ENCODE results near the gene HOXC13.

Gene HOXC13

GRCh38 chr12:53966385-53967133 lies 27.9 kb downstream of the HOXC13 start:
- CTCF ChIA-PET: no interaction called here
- Mint-ChIP-seq H3K4me1 (peaks cover 22% of the 10 kb centered on the region), H3K27me3 (peaks cover 98% of the 10 kb centered on the region), H3K9me3 (no peaks in the 10 kb centered on the region), H3K36me3 (peaks cover 3% of the 10 kb centered on the region), H3K4me3 (no peak overlapping the region), H3K27ac (peak overlapping the region; percentile 42)
- DNase-seq: no peak

GRCh38 chr12:53967421-53967925 lies 28.8 kb downstream of the HOXC13 start:
- CTCF ChIA-PET: no interaction called here
- no peak for DNase-seq
- no peak overlapping the region for H3K27ac Mint-ChIP-seq
- no peak overlapping the region for H3K4me3 Mint-ChIP-seq
- peaks cover 22% of the 10 kb centered on the region for H3K4me1 Mint-ChIP-seq
- no peaks in the 10 kb centered on the region for H3K9me3 Mint-ChIP-seq
- peaks cover 100% of the 10 kb centered on the region for H3K27me3 Mint-ChIP-seq
- peaks cover 3% of the 10 kb centered on the region for H3K36me3 Mint-ChIP-seq

GRCh38 chr12:53968214-53969127 lies 29.8 kb downstream of the HOXC13 start:
- Mint-ChIP-seq H3K27ac (no peak overlapping the region), H3K4me1 (peaks cover 28% of the 10 kb centered on the region), H3K27me3 (peaks cover 100% of the 10 kb centered on the region), H3K4me3 (no peak overlapping the region), H3K9me3 (no peaks in the 10 kb centered on the region), H3K36me3 (peaks cover 7% of the 10 kb centered on the region)
- no peak for DNase-seq
- CTCF ChIA-PET: interaction anchor here (0.7 kb wide), 1 partner anchor 163 kb away, joined by 4 read pairs; no protein-coding TSS in a partner anchor

GRCh38 chr12:53969588-53970259 lies 31.1 kb downstream of the HOXC13 start:
- no peak overlapping the region for H3K4me3 Mint-ChIP-seq
- CTCF ChIA-PET: interaction anchor here (0.7 to 1.1 kb wide), 2 partner anchors 11 to 161 kb away, joined by 4 read pairs; no protein-coding TSS in a partner anchor
- no peak overlapping the region for H3K27ac Mint-ChIP-seq
- DNase-seq: no peak
- no peaks in the 10 kb centered on the region for H3K9me3 Mint-ChIP-seq
- peaks cover 100% of the 10 kb centered on the region for H3K27me3 Mint-ChIP-seq
- peaks cover 7% of the 10 kb centered on the region for H3K36me3 Mint-ChIP-seq
- H3K4me1 Mint-ChIP-seq: peaks cover 24% of the 10 kb centered on the region

GRCh38 chr12:53970451-53970850 lies 31.8 kb downstream of the HOXC13 start:
- peaks cover 26% of the 10 kb centered on the region for H3K4me1 Mint-ChIP-seq
- H3K4me3 Mint-ChIP-seq: no peak overlapping the region
- peaks cover 11% of the 10 kb centered on the region for H3K36me3 Mint-ChIP-seq

GRCh38 chr12:53971129-53971528 lies 32.5 kb downstream of the HOXC13 start:
- H3K4me3 Mint-ChIP-seq: no peak overlapping the region
- DNase-seq: no peak
- CTCF ChIA-PET: no interaction called here
- no peak overlapping the region for H3K27ac Mint-ChIP-seq
- peaks cover 2% of the 10 kb centered on the region for H3K9me3 Mint-ChIP-seq
- H3K27me3 Mint-ChIP-seq: peaks cover 100% of the 10 kb centered on the region
- peaks cover 11% of the 10 kb centered on the region for H3K36me3 Mint-ChIP-seq
- H3K4me1 Mint-ChIP-seq: peaks cover 25% of the 10 kb centered on the region

More at GRCh38 chr12:53970451-53970850, 31.8 kb downstream of the HOXC13 start:
- no peak for DNase-seq
- H3K27me3 Mint-ChIP-seq: peaks cover 100% of the 10 kb centered on the region
- H3K27ac Mint-ChIP-seq: no peak overlapping the region
- no peaks in the 10 kb centered on the region for H3K9me3 Mint-ChIP-seq
- CTCF ChIA-PET: interaction anchor here (1.1 kb wide), 1 partner anchor 12 kb away, joined by 4 read pairs; no protein-coding TSS in a partner anchor

- Mint-ChIP-seq H3K4me1 (peaks cover 21% of the 10 kb centered on the region), H3K36me3 (peaks cover 11% of the 10 kb centered on the region), H3K4me3 (no peak overlapping the region), H3K27ac (peak overlapping the region; percentile 38), H3K9me3 (peaks cover 2% of the 10 kb centered on the region), H3K27me3 (peaks cover 100% of the 10 kb centered on the region)
- no peak for DNase-seq
- CTCF ChIA-PET: no interaction called here
These were observed 33.1 kb downstream of the HOXC13 start for GRCh38 chr12:53971686-53972085.

GRCh38 chr12:53972152-53972702 lies 33.6 kb downstream of the HOXC13 start:
- Mint-ChIP-seq H3K36me3 (peaks cover 11% of the 10 kb centered on the region), H3K4me1 (peaks cover 21% of the 10 kb centered on the region), H3K9me3 (peaks cover 2% of the 10 kb centered on the region), H3K27ac (peak overlapping the region; percentile 25), H3K4me3 (no peak overlapping the region), H3K27me3 (peaks cover 100% of the 10 kb centered on the region)
- CTCF ChIA-PET: no interaction called here
- no peak for DNase-seq

GRCh38 chr12:53972722-53973235 lies 34.1 kb downstream of the HOXC13 start, which contains the start of gene HOXC11:
Gene HOXC11 (plus strand): TSS chr12:53973126. CDS start chr12:53973242, 116 bp downstream.
- Mint-ChIP-seq H3K27me3 (peaks cover 100% of the 10 kb centered on the region), H3K4me3 (peak within 1 kb of the TSS; percentile 53), H3K36me3 (peaks cover 11% of the 10 kb centered on the region), H3K9me3 (peaks cover 2% of the 10 kb centered on the region), H3K27ac (peak within 1 kb of the TSS; percentile 83), H3K4me1 (peaks cover 21% of the 10 kb centered on the region)
- DNase-seq: no peak
- CTCF ChIA-PET: no interaction called here

GRCh38 chr12:53973236-53974042 lies 34.8 kb downstream of the HOXC13 start:
- Mint-ChIP-seq H3K27me3 (peaks cover 100% of the 10 kb centered on the region), H3K36me3 (peaks cover 8% of the 10 kb centered on the region), H3K9me3 (peaks cover 2% of the 10 kb centered on the region), H3K4me3 (peak overlapping the region; percentile 53), H3K27ac (peak overlapping the region; percentile 83), H3K4me1 (peaks cover 21% of the 10 kb centered on the region)
- no peak for DNase-seq
- CTCF ChIA-PET: no interaction called here

- CTCF ChIA-PET: no interaction called here
- H3K27ac Mint-ChIP-seq: peak within 1 kb of the TSS; percentile 76
- DNase-seq: peak; percentile 37
- H3K4me3 Mint-ChIP-seq: peak within 1 kb of the TSS; percentile 51
- H3K4me1 Mint-ChIP-seq: peaks cover 21% of the 10 kb centered on the region
- H3K36me3 Mint-ChIP-seq: peaks cover 8% of the 10 kb centered on the region
- peaks cover 100% of the 10 kb centered on the region for H3K27me3 Mint-ChIP-seq
- H3K9me3 Mint-ChIP-seq: peaks cover 2% of the 10 kb centered on the region
These were observed 35.7 kb downstream of the HOXC13 start, which contains the start of gene HOTAIR for GRCh38 chr12:53974084-53975063. Gene HOTAIR (minus strand): TSS chr12:53974954.

- Mint-ChIP-seq H3K4me3 (peak overlapping the region; percentile 51), H3K27ac (peak overlapping the region; percentile 42), H3K9me3 (peaks cover 2% of the 10 kb centered on the region), H3K27me3 (peaks cover 100% of the 10 kb centered on the region), H3K36me3 (peaks cover 8% of the 10 kb centered on the region), H3K4me1 (peaks cover 21% of the 10 kb centered on the region)
- CTCF ChIA-PET: interaction anchor here (1.8 kb wide), 1 partner anchor 58 kb away, joined by 4 read pairs; the partner anchor contains the start of gene HOXC5
- no peak for DNase-seq
These were observed 36.4 kb downstream of the HOXC13 start for GRCh38 chr12:53975064-53975471.

Data from activated naive CD4-positive, alpha-beta T cell treated with anti-CD3 and anti-CD28 coated beads, Interleukin-2, amount 10 ng/mL, durations not matched to agents 7 days and 5 days (primary cell).